CD4-positive, alpha-beta T cell treated with Interferon gamma for 1 hour (primary cell): ENCODE measurements around the gene ZNF473.

Source experiments
- DNase-seq: peaks from one replicate; pipeline ENCODE4 v3.0.0-alpha.2; 2020

ZNF473 gene

GRCh38 chr19:50003810-50004419 is 21.9 kb upstream of the ZNF473 start:
- DNase-seq, result no peak

- DNase-seq, result no peak
These were observed 20.4 kb upstream of the ZNF473 start for GRCh38 chr19:50005428-50005827.

GRCh38 chr19:50007170-50007569 is 18.6 kb upstream of the ZNF473 start:
- no peak for DNase-seq

GRCh38 chr19:50007947-50008346 is 17.9 kb upstream of the ZNF473 start:
- DNase-seq, result no peak

GRCh38 chr19:50008532-50008931 is 17.3 kb upstream of the ZNF473 start:
- no peak for DNase-seq

GRCh38 chr19:50016225-50016807 is 9.5 kb upstream of the ZNF473 start:
- DNase-seq, result no peak

GRCh38 chr19:50020481-50020880 is 5.3 kb upstream of the ZNF473 start:
- DNase-seq, result no peak

GRCh38 chr19:50022823-50023222 is 3.0 kb upstream of the ZNF473 start:
- no peak for DNase-seq

- DNase-seq, result no peak
These were observed 1.1 kb upstream of the ZNF473 start for GRCh38 chr19:50024719-50025021.

GRCh38 chr19:50025022-50025793 is 597 bp upstream of the ZNF473 start, which contains the start of gene VRK3:
VRK3 (minus strand) TSS chr19:50025372; CDS start chr19:50016162, 9,210 bp downstream.
- DNase-seq, result peak; percentile 99

GRCh38 chr19:50026550-50026906 is 723 bp downstream of the ZNF473 start:
- DNase-seq, result no peak

- DNase-seq, result no peak
These were observed 4.4 kb downstream of the ZNF473 start for GRCh38 chr19:50030225-50030624.

GRCh38 chr19:50030937-50031336 is 5.1 kb downstream of the ZNF473 start:
- no peak for DNase-seq

- no peak for DNase-seq
These were observed 11.1 kb downstream of the ZNF473 start for GRCh38 chr19:50036908-50037307.

- DNase-seq, result no peak
These were observed 14.2 kb downstream of the ZNF473 start for GRCh38 chr19:50039968-50040367.

- no peak for DNase-seq
These were observed 15.2 kb downstream of the ZNF473 start for GRCh38 chr19:50040967-50041366.

GRCh38 chr19:50042363-50043024 is 16.7 kb downstream of the ZNF473 start:
- no peak for DNase-seq

- no peak for DNase-seq
These were observed 18.2 kb downstream of the ZNF473 start for GRCh38 chr19:50043967-50044366.

GRCh38 chr19:50044922-50045321 is 19.1 kb downstream of the ZNF473 start:
- DNase-seq, result no peak

- DNase-seq, result peak; percentile 29
These were observed 21.1 kb downstream of the ZNF473 start for GRCh38 chr19:50046649-50047503.

GRCh38 chr19:50047671-50048070 is 21.9 kb downstream of the ZNF473 start:
- no peak for DNase-seq

GRCh38 chr19:50050406-50051227 is 24.8 kb downstream of the ZNF473 start:
- peak; percentile 87 for DNase-seq
